GM19372 (cell line): ENCODE results near the gene CHCHD10.
A peak's percentile ranks its signal among the peaks of the same experiment; 100 is the strongest.
"Not testable (repeated sequence)": the region's sequence is repeated elsewhere in the genome, so short reads cannot be mapped to it uniquely, and the experiment has no call there.

ENCODE experiments used
- ATAC-seq: cut with Tn5 transposase; IDR thresholded peaks from one replicate; pipeline ENCODE4 v1.9.1; 2021; ENCODE audit warnings: mild to moderate bottlenecking, low read depth, moderate library complexity; ENCODE audit not compliant: unreplicated experiment

CHCHD10 gene

DNA sequence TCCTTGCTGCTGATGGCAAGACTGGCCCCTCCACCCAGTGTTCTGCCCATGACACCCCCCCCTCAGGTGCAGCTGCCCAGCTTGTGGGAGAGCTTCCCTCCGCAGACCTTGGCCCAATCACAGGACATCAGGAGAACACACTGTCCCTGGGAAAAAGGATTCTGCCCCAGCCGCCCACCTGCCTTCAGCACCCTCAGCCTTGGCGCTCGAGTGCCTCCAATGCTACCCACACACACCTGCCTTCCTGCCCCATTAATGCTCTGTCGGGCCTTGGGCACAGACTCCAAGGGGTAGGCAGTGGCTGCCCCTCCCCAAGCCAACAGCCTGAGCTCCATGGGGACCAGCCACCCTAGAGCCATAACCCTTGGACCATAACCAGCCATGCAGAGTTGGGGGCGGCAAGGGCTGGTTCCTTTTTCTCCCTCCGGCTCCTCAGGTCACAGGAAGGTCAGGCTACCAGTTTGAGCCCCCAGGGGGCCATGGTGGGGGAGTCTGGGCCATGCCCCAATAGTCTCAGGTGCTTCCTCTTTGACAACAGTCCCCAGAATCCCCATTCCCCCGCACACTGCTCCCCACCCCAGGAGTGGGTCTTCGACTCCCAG lies 15.6 kb downstream of the CHCHD10 start:
- ATAC-seq, result no peak

DNA sequence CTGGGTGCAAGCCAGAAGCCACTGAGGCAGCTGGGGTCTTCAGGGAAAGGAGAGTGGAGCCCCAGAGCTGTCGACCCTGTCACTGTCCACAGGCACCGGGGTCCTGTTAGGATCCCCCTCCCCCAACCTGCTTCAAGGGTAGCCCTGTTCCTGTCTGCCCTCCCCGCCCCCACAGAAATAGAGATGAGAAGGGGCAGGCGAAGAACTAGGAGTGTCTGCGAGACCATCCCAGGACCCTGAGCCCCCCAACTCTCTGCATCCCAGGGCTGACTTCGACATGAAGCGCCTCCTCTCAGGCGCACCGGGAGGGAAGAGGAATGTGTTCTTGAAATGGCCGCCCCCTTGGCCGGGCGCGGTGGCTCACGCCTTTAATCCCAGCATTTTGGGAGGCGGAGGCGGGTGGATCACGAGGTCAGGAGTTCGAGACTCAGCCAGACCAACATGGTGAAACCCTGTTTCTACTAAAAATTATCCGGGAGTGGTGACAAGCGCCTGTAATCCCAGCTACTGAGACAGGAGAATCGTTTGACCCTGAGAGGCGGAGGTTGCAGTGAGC lies 16.3 kb downstream of the CHCHD10 start:
- no peak for ATAC-seq

DNA sequence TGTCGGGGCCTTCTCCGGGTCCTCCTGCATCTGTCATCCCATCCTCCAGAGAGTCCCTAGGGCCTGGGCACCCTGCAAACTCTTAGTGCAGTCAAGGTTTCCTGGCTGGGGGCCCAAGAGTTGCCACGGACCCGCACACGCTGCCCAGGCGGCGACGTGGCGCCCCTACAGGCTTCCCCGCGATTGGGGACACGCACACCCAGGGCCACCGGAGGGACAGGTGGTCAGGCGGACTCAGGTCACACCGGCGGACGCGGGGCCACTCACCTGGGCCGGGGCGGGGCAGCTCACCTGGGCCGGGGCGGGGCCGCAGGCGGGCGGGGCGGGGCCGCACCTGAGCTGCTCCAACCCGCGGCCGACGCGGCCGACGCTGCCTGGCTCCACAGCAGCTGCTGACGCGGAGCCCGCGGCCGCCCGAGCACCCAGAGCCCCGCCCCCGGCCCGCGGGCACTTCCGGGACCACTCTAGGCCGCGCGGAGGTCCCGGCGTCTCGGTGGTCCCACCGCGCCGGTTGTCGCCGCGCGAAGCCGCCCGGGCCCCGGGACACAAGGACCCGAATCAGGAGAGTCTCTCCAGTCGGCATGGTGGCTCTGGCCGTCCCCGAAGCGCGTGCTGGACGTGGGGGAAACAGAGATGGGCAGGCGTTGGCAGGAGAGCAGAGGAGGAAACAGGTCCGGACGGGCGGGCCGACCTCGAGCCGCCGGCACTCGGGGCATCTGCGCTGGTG lies 16.9 kb downstream of the CHCHD10 start, which contains the start of gene ZNF70:
Gene ZNF70 (minus strand): TSS at position 399 of the 727 bp plus-strand sequence. CDS start 5,972 bp downstream, outside the sequence.
- ATAC-seq, result peak; percentile 77

DNA sequence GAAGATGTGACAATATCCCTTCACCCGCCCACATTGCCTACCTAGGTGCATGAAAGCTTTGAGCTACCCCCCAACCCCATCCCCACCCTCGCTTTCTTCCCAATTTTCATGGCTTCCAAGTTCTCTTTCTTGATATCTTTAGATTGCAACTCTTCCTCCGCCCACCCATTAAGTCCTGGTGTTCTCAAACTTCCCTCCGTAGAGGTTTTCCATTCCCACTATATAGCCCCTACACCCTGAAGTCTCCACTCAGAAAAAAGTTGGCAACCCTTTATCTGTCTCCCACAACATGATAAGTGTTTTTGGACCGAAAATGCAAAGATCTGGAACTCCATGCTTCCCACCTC lies 17.4 kb downstream of the CHCHD10 start:
- no peak for ATAC-seq

DNA sequence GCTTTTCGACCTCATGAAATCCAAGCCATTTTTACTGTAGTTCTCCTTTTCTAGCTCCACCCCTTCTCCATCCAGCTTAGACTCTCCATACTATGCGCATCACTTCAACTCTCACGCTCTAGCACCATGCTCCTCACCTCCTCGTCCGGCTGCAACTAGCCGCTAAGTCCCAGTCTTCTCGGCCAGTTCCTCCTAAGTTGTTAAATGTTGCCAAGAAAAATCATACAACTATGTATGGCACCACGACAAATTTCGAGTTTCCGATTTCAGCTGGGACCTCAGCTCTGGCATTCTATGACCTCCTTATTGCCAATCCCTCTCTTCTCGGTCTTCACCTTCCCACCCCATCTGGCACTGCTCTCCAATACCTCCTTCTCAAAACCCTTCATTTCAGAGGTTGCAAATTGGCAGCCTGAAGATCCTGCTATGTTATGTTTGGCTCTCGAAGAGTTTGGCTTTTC lies 17.9 kb downstream of the CHCHD10 start:
- ATAC-seq, result no peak

DNA sequence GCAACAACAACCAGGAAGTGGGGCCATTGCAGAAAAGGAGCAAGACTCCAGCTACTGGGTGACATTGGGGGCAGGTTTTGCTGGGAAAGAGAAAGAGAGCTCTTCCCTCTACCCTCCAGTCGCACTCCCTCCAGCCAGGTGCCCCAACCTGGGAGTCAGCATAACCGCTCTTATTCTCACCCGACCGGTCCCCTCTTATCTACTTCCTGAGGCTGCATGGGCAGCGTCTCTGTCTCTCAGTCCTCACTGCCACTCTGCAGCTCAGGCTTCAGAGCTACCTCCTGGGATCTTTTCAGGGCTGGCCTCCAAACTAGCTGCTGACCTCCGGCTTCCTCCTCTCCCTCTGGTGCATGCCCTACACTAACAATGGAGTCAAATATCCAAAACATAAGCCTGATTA lies 22.0 kb downstream of the CHCHD10 start:
- ATAC-seq, result no peak

DNA sequence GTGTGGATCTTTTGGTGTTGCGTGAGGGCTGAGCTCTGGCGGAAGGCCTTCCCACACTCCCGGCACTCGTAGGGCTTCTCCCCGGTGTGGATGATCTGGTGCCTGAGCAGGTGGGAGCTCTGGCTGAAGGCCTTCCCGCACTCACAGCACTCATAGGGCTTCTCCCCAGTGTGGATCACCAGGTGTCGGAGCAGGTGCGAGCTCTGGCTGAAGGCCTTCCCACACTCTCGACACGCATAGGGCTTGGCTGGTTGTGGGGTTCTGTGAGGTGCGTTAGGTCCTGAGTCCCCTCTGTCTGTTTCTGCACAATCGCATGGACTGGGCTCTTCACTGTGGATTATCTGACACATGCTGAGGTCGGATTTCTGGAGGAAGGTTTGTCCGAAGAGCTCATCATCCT lies 23.3 kb downstream of the CHCHD10 start:
- no peak for ATAC-seq

DNA sequence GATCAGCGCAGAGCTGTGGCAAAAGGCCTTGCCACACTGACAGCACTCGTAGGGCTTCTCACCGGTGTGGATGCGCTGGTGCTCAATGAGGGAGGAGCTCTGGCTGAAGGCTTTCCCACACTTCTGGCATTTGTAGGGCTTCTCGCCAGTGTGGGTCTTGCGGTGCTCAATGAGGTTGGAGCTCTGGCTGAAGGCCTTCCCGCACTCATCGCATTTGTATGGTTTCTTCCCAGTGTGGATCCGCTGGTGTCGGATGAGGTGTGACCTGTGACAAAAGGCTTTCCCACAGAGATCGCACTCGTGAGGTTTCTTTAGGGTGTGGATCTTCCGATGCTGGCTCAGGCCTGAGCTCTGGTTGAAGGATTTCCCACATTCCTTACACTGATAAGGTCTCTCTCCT lies 23.8 kb downstream of the CHCHD10 start:
- no peak for ATAC-seq

DNA sequence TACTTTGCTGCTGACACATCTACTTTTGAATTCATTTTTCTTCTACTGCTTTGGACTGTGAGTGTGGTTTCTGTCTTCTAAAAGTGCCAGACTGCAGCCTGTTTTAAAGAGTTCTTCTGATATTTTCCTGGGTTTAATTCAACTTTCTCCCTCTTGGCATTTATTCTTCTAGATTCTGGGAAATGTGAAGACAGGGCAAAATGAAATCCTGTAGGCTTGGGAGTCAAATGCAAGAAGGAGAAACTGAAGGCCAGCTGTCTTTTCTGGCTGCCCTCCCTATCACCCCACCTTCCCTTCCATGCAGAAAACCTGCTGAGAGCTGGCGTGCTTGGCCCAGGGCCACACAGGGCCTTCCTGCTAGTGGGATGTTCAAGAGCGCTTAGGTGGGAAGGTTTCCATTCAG lies 24.5 kb downstream of the CHCHD10 start:
- no peak for ATAC-seq

DNA sequence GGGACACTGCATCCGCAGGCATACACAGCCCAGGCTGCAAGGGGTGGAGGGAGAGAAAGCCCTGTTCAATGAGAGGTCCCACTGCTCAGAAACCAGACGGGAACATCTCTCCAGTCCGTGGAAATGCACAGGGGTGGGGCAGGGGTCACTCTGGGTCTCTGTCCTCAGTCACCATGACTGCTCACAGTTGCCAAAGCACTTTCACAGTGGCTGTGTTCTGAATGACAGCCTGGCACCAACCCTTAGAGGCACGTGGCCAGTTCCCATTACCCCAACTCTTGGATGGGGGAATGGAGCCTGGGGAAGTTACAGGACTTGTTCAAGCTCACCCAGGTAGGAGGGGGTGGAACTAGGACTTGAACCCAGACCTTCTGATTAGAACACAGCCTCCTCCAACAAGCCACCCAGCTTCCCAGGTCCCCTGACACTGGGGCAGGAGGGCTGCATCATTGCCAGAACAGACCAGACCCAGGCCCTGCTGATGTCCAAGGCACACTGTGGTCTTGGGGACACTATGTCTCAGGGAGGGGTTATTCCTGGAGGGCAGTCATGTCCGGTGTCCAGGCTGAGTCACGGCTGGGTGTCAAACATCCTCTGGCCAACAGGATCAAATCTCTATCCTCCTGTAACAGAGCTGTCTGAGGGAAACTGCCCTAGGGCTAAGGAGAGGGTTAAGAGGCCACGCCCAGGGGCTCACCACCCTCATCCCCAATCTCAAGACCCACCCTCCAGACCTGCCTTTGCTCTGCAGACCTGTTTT lies 25.1 kb downstream of the CHCHD10 start:
- ATAC-seq, result no peak

DNA sequence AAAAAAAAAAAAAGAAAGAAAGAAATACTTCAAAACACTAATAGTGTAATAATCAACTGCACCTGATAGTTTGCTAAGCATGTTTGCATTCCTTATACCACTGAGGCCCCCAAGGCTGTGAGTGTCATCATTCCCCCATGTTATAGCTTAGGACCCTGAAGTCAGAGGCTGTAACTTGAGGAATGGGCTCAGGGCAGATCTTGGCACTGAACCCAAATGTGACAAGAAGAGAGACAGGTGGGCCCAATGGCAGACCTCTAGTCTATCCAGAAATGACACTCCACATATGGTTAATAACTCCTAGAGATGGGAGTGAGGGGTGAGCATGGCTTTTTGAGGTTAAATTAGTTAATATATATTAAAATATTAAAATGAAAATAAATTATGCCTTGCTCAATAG lies 30.1 kb downstream of the CHCHD10 start:
- no peak for ATAC-seq

DNA sequence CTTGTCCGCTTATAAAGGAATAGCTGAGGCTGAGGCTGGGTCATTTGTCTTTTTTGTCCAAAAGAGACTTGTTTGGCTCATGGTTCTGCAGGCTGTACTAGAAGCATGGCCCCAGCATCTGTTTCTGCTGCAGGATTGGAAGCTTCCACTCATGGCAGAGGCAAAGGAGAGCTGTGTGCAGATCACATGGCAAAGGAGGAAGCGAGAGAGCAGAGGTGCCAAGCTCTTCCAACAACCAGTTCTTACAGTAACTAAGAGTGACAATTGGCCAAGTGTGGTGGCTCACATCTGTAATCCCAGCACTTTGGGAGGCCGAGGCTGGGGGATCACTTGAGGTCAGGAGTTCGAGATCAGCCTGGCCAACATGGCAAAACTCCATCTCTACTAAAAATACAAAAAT lies 39.7 kb downstream of the CHCHD10 start:
- not testable (repeated sequence) for ATAC-seq

DNA sequence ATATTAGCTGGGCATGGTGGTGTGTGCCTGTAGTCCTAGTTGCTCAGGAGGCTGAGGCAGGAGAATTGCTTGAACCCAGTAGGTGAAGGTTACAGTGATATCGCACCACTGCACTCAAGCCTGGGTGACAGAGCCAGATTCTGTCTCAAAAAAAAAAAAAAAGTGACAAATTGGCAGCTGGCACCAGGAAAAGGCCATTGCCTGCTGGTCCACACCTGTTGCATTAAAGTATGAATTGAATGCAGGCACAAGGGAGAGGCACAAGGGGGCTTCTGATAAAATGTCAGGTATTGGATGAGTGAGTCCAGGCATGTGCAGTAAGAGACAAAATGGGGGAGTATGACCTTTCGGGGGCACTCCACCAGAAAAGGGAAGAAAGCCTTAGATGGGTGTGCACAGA lies 45.0 kb downstream of the CHCHD10 start:
- ATAC-seq, result no peak

DNA sequence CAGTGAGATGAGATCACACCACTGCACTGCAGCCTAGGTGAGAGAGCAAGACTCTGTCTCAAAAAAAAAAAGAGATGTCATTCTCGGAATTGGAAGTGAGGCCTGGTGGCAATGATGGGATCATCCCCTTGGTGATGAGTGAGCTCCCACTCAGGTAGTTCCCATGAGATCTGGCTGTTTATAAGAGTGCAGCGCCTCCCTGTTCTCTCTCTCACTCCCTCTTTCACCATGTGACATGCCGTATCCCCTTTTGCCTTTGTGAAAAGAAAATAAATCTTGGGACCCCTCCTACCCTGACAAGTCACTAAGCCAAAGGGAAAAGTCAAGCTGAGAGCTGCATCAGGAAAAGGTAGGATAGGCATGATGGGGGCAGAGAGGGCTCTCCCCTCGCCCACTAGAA lies 45.6 kb downstream of the CHCHD10 start:
- no peak for ATAC-seq

DNA sequence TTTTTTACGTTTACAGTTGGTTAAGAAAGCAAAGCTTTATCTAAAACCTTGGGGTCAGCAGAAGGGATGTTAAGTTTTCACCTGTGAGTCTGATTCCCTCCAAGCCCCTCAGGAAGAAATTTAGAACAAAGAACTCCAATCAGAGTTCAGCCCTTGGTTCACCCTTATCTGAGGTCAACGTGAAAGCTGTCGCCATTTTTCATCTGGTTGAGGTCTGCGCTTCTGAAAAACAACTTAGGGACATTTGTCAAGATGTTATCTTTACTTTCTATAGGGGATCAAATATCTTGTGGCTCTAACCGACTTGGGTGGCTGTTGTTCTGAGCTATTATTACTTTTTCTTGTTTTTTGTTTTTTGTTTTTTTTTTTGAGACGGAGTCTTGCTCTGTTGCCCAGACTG lies 46.9 kb downstream of the CHCHD10 start:
- ATAC-seq, result no peak

DNA sequence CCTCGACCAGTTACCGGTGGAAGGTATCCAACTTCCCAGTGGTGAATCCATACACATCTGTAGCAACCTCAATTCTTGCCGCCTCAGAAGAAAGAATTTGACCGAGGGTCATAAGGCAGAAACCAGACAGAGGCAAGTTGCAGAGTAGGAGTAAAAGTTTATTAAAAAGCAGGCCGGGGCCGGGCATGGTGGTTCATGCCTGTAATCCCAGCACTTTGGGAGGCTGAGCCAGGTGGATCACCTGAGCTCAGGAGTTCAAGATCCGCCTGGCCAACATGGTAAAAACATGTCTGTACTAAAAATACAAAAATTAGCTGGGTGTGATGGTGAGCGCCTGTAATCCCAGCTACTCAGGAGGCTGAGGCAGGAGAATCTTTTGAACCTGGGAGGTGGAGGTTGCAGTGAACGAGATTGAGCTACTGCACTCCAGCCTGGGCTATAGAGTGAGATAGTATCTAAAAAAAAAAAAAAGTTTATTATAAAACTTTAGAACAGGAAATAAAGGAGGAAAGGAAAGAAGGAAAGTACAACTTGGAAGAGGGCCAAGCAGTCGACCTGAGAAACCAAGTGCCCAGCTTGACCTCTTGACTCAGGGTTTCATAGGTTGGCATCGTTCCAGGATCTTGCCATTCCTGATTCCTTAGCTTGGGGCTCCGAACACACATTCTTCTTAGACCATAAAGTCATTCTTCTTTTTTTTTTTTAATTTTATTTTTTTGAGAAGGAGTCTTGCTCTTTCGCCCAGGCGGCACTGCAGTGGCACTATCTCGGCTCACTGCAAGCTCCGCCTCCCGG lies 49.2 kb downstream of the CHCHD10 start:
- ATAC-seq, result no peak

DNA sequence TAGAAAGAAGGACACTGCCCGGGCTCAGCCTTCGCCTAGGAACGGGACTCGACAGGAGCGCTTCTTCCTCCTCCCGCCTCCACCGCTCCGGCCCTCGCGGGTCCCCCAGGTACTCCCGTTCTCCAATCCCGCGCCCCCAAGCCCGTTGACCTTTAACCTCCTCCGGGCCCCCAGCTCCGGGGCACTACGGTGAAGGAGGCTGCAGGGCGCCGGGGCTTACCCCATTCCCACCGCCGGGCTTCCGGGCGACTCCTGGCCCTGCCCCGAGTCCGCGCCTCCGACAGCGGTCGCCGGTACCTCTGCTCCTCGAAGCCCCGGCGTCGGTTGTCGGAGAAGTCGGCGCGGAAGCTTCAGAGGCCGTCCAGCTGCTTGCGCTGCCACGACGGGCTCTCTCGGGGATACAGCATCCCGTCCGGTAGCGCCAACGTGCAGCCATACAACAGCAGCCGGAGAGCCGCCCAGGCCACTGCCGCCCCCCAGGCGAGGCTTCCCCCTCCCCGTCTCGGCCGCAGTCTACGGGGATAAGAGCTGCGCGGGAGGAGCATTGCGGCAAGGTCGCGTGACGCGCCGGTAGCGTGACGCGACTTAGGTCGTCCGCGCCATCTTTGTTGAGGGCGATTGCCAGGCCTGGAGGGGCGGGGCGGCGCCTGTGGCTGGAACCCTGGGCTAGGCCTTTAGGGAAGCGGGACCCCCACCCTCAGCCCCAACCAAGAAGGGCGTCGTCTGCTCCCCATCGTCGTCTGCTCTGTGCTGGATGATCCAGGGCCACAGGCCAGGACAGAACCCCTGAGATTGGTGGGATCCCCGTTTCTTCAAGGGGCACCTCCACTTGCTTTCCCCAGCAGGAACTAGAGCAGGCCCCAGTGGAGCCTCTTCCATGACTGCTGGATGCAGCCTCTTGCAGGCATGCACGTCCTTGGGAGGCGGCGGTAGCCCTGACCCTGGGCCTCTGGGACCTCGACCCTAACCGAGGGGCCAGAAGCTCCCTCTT lies 50.7 kb downstream of the CHCHD10 start:
- ATAC-seq, result peak; percentile 78
